Measurements from ENCODE around the gene SLC9A8. TPM values are rescaled to one million over a fixed set of nuclear protein-coding genes. Genes with fewer than 3 reads are reported as not detected.

SLC9A8 gene
- total and polyA plus RNA-seq, 2 of the 8 experiments (the other 6 are each of a cell fraction or from before 2014, with no cell fraction given) = 3.2 to 6.2 TPM

GRCh38 chr20:49910340-49910706, 97.7 kb downstream of the SLC9A8 start:
- H4K20me1 ChIP-seq (replicated peaks in 1 of 2; ENCODE audit: control insufficient read depth in 1 of 2, insufficient read depth in 2 of 2, low read length in 2 of 2) = peaks cover 2 to 24% of the 10 kb centered on the region in 2 experiments
- no peak overlapping the region for H3K4ac ChIP-seq (replicated peaks; ENCODE audit: insufficient read length, low read depth, low read length)

More at GRCh38 chr20:49910340-49910706, 97.7 kb downstream of the SLC9A8 start:
- no peak overlapping the region for H3K14ac ChIP-seq (ENCODE audit: insufficient read length)
- TF ChIP-seq MAFK (IDR thresholded peaks at IDR 0.05; ENCODE audit: low read depth, low read length) (no peak), TAF7 (optimal IDR thresholded peaks at IDR 0.05; ENCODE audit: borderline replicate concordance, low read depth, low read length) (no peak), GABPA (IDR thresholded peaks at IDR 0.05; ENCODE audit: borderline replicate concordance, insufficient read depth, low read length) (no peak), BRCA1 (IDR thresholded peaks at IDR 0.05; ENCODE audit: low read depth, low read length) (no peak)
- ChIA-PET CTCF (ENCODE audit: partially characterized antibody) (interaction anchor here (0.6 to 16.4 kb wide), 15 partner anchors 9 to 663 kb away, joined by 3 to 199 read pairs (median 5); no protein-coding TSS in a partner anchor), POLR2A (ENCODE audit: partially characterized antibody) (interaction anchor here (1.6 kb wide), 1 partner anchor 10 kb away, joined by 5 read pairs; no protein-coding TSS in a partner anchor)
- no peak overlapping the region for H2AFZ ChIP-seq (ENCODE audit: low read length)
- peaks cover 4 to 53% of the 10 kb centered on the region in 2 experiments; a peak in 3 of 4 replicates for H3K79me2 ChIP-seq (ENCODE audit: control insufficient read depth in 1 of 2, insufficient read depth in 2 of 2, low read length in 2 of 2)
- H3K9ac ChIP-seq (replicated peaks in 1 of 4; ENCODE audit: extremely low read depth in 1 of 4, low read depth in 3 of 4, low read length in 3 of 4) = no peak overlapping the region
- no peak overlapping the region for H4K91ac ChIP-seq (replicated peaks; ENCODE audit: insufficient read length, low read length)
- H3K27ac ChIP-seq (ENCODE audit: low read depth, low read length) = no peak overlapping the region
- FAIRE-seq (no peak), DNase-seq (ENCODE audit: low read depth in 1 of 2, low spot score in 2 of 2) (no peak)
- H4K5ac ChIP-seq (ENCODE audit: insufficient read length, low read depth, low read length) = no peak overlapping the region
- no peak overlapping the region for H2BK120ac ChIP-seq (replicated peaks; ENCODE audit: low read depth, low read length)
- H3K36me3 ChIP-seq (ENCODE audit: control insufficient read depth in 2 of 4, insufficient read depth in 4 of 4, low read length in 3 of 4) = peaks cover 0 to 20% (median 6%) of the 10 kb centered on the region in 4 experiments; a peak in 5 of 8 replicates
- no peak overlapping the region for H3K4me3 ChIP-seq (ENCODE audit: extremely low read depth in 1 of 4, insufficient read depth in 2 of 4, low read depth in 3 of 4, low read length in 4 of 4)
- H4K8ac ChIP-seq (ENCODE audit: extremely low read depth, insufficient read depth, low read length) = no peak overlapping the region
- peaks cover 0 to 6% (median 3%) of the 10 kb centered on the region in 4 experiments; a peak in 2 of 7 replicates for H3K4me1 ChIP-seq (replicated peaks in 1 of 4; ENCODE audit: control insufficient read depth in 3 of 4, insufficient read depth in 4 of 4, low read length in 3 of 4)
- H3K23me2 ChIP-seq (ENCODE audit: low read depth, low read length) = peaks cover 5% of the 10 kb centered on the region
- H3K23ac ChIP-seq (ENCODE audit: insufficient read length) = no peak overlapping the region
- no peak overlapping the region for H2BK15ac ChIP-seq (ENCODE audit: low read length)
- no peaks in the 10 kb centered on the region for H3K9me3 ChIP-seq (ENCODE audit: insufficient read depth in 2 of 2, low read depth in 1 of 2, low read length in 1 of 2)
- H3K27me3 ChIP-seq (replicated peaks in 1 of 4; ENCODE audit: control insufficient read depth in 3 of 4, extremely low read depth in 1 of 4, insufficient read depth in 3 of 4, low read length in 3 of 4) = no peaks in the 10 kb centered on the region
- no peak overlapping the region for H3K56ac ChIP-seq (replicated peaks; ENCODE audit: insufficient read length, low read depth, low read length)
- H2BK5ac ChIP-seq (ENCODE audit: low read depth, low read length) = no peak overlapping the region
- no peak overlapping the region for H3K18ac ChIP-seq (ENCODE audit: extremely low read depth, low read length)
- H2BK12ac ChIP-seq (ENCODE audit: low read depth, low read length) = no peak overlapping the region
- H3K4me2 ChIP-seq (ENCODE audit: insufficient read depth in 1 of 2, low read depth in 2 of 2, low read length in 2 of 2) = no peak overlapping the region
- H2BK20ac ChIP-seq (ENCODE audit: low read length) = no peak overlapping the region
- peaks cover 12% of the 10 kb centered on the region for H3K79me1 ChIP-seq (ENCODE audit: low read depth, low read length)
- WGBS, 2 experiments (ENCODE audit: extremely low coverage in 1 of 2, insufficient coverage in 1 of 2, insufficient read length in 1 of 2, insufficient replicate concordance in 2 of 2, low coverage in 1 of 2, low lambda C conversion rate in 2 of 2, missing lambda C conversion rate in 1 of 2) = 94% methylated on average over 4 of the region's 4 CpGs; no CpG with 5 or more reads in 1 of the 2 experiments
- no peak overlapping the region for H2AK5ac ChIP-seq (ENCODE audit: low read depth, low read length)

All from H1 (cell line).